CD8-positive, alpha-beta memory T cell (primary cell): ENCODE measurements around the gene RAD51AP2. TPM values are rescaled to one million over a fixed set of nuclear protein-coding genes. Genes with fewer than 3 reads are reported as not detected.
"Not testable (repeated sequence)": the region's sequence is repeated elsewhere in the genome, so short reads cannot be mapped to it uniquely, and the experiment has no call there.

Experiments
- CTCF ChIA-PET: fragments of 350-600 bp; sonication (Branson Sonifier 250); formaldehyde crosslinking; loops from one replicate; lab custom pipeline; 2021; ENCODE audit warnings: antibody characterized with exemption; lab: Charles Lee
- POLR2A ChIA-PET: fragments of 350-600 bp; sonication (Branson Sonifier 250); formaldehyde crosslinking; loops from one replicate; lab custom pipeline; 2021; ENCODE audit warnings: antibody characterized with exemption; lab: Charles Lee
- DNase-seq, 5 donors: peaks; one replicate each; pipeline versions ENCODE4 v3.0.0 to v3.0.0-alpha.2; 2020 to 2022; ENCODE audit warnings: mixed read lengths in 1 of 5
- H3K27ac ChIP-seq: one replicate; pipeline ENCODE4 v1.7.0; 2013; ENCODE audit warnings: low read depth, mild to moderate bottlenecking, low read length, moderate library complexity
- H3K27me3 ChIP-seq: 2 replicates; pipeline ENCODE4 v1.7.0; 2013; ENCODE audit warnings: low read length, mild to moderate bottlenecking; ENCODE audit not compliant: insufficient read depth, poor library complexity, severe bottlenecking
- H3K36me3 ChIP-seq: 2 replicates; pipeline ENCODE4 v1.7.0; 2013; ENCODE audit warnings: mild to moderate bottlenecking, low read length, moderate library complexity; ENCODE audit not compliant: insufficient read depth
- H3K4me1 ChIP-seq: 2 replicates; pipeline ENCODE4 v1.7.0; 2013; ENCODE audit warnings: mild to moderate bottlenecking, low read length, moderate library complexity; ENCODE audit not compliant: insufficient read depth
- H3K4me3 ChIP-seq: 2 replicates; pipeline ENCODE4 v1.7.0; 2013; ENCODE audit warnings: mild to moderate bottlenecking, low read length
- H3K9me3 ChIP-seq: 2 replicates; pipeline ENCODE4 v1.7.0; 2013; ENCODE audit warnings: mild to moderate bottlenecking, low read length
- H3K27ac Mint-ChIP-seq, 8 donors: one replicate each; pipeline ENCODE4 v1.8.0; 2020 to 2021; ENCODE audit warnings: mixed read lengths in 8 of 8, mild to moderate bottlenecking in 6 of 8, inconsistent platforms in 3 of 8, moderate library complexity in 3 of 8
- H3K27me3 Mint-ChIP-seq, 2 donors: one replicate each; pipeline ENCODE4 v1.8.0; 2020 to 2021; ENCODE audit warnings: mixed read lengths in 2 of 2, mild to moderate bottlenecking in 1 of 2, moderate library complexity in 1 of 2
- H3K36me3 Mint-ChIP-seq, 3 donors: one replicate each; pipeline ENCODE4 v1.8.0; 2020 to 2021; ENCODE audit warnings: mixed read lengths in 3 of 3, inconsistent platforms in 1 of 3, mild to moderate bottlenecking in 1 of 3
- H3K4me1 Mint-ChIP-seq, 3 donors: one replicate each; pipeline ENCODE4 v1.8.0; 2020 to 2021; ENCODE audit warnings: mixed read lengths in 3 of 3, inconsistent platforms in 1 of 3, mild to moderate bottlenecking in 1 of 3
- H3K4me3 Mint-ChIP-seq, 7 donors: one replicate each; pipeline ENCODE4 v1.8.0; 2020 to 2021; ENCODE audit warnings: mixed read lengths in 7 of 7, mild to moderate bottlenecking in 6 of 7, moderate library complexity in 4 of 7, inconsistent platforms in 2 of 7
- H3K9me3 Mint-ChIP-seq, 5 donors: one replicate each; pipeline ENCODE4 v1.8.0; 2020 to 2022; ENCODE audit warnings: mixed read lengths in 5 of 5, mild to moderate bottlenecking in 3 of 5, moderate library complexity in 2 of 5, inconsistent platforms in 1 of 5
- polyA plus RNA-seq: library from polyadenylated mRNA; unstranded; fragments of 300-500 nt; fragmentation: Illumina TruSeq; gene quantifications from one replicate; pipeline ENCODE4 v1.2.3, GENCODE V29; 2021
- total RNA-seq, 2 experiments: library from RNA; stranded (reverse); gene quantifications; one replicate each; pipeline ENCODE4 v1.2.3, GENCODE V29; 2021

Gene RAD51AP2
- total and polyA plus RNA-seq, 3 experiments from 2014 or later: not detected

DNA sequence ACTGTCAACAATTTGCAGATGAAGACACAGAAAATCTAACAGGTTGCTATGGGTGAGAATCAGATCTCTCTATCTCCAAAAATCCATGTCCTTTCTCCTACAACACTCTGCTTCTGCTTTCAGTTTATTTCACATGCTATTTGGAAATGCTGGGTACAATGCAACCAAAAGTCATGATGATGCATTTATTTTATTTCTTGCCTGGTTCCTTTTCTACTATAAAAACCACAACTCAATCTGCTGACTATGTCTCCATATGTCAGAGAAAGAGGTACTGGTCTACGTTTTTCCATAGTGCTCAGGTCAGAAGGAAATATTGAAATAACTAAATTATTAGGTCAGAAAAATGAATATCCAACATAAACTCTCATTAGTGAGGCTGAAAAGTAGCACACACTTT, 20.5 kb downstream of the RAD51AP2 start:
- CTCF ChIA-PET: no interaction called here
- POLR2A ChIA-PET: no interaction called here
- Mint-ChIP-seq H3K36me3 (no peaks in the 10 kb centered on the region), H3K4me1 (no peaks in the 10 kb centered on the region), H3K27me3 (peaks cover 0 to 1% of the 10 kb centered on the region in 2 donors), H3K9me3 (peaks cover 0 to 7% (median 2%) of the 10 kb centered on the region in 5 donors), H3K4me3 (no peak overlapping the region), H3K27ac (no peak overlapping the region)
- no peaks in the 10 kb centered on the region for H3K36me3 ChIP-seq
- no peaks in the 10 kb centered on the region for H3K27me3 ChIP-seq
- H3K4me3 ChIP-seq: no peak overlapping the region
- DNase-seq: no peak
- H3K9me3 ChIP-seq: no peaks in the 10 kb centered on the region
- no peaks in the 10 kb centered on the region for H3K4me1 ChIP-seq
- H3K27ac ChIP-seq: no peak overlapping the region

DNA sequence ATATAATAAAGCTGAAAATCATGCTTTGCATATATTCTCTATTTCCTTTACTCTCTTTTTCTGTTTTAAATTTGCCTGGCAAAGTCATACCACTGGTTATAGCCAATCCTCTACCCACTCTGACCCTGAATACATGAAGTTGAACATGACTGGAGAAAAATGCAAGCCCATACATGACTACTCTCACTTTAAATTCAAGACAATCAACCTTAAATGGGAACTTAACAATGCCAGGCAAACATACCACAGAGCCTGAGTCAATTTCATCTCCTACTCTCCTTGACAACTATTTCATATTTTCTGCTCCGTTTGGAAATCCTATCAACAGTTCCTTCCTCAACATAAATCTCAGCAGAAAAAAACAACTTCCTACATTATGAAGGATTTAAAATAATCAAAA, 22.6 kb downstream of the RAD51AP2 start:
- Histone ChIP-seq H3K27ac (no peak overlapping the region), H3K36me3 (no peaks in the 10 kb centered on the region), H3K4me1 (no peaks in the 10 kb centered on the region), H3K4me3 (no peak overlapping the region), H3K27me3 (no peaks in the 10 kb centered on the region), H3K9me3 (no peaks in the 10 kb centered on the region)
- DNase-seq: no peak
- no peak overlapping the region for H3K4me3 Mint-ChIP-seq
- H3K4me1 Mint-ChIP-seq: no peaks in the 10 kb centered on the region
- no peaks in the 10 kb centered on the region for H3K27me3 Mint-ChIP-seq
- CTCF ChIA-PET: no interaction called here
- H3K36me3 Mint-ChIP-seq: no peaks in the 10 kb centered on the region
- POLR2A ChIA-PET: no interaction called here
- no peak overlapping the region for H3K27ac Mint-ChIP-seq
- peaks cover 0 to 5% (median 0%) of the 10 kb centered on the region in 5 donors for H3K9me3 Mint-ChIP-seq

DNA sequence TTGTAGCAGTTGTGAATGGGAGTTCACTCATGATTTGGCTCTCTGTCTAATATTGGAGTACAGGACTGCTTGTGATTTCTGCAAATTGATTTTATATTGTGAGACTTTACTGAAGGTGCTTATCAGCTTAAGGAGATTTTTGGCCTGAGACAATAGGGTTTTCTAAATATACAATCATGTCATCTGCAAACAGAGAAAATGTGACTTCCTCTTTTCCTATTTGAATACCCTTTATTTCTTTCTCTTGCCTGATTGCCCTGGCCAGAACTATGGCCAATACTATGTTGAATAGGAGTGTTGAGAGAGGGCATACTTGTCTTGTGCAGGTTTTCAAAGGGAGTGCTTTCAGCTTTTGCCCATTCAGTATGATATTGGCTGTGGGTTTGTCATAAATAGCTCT, 28.1 kb downstream of the RAD51AP2 start:
- H3K27ac ChIP-seq, H3K27me3 ChIP-seq, CTCF ChIA-PET, H3K36me3 Mint-ChIP-seq, POLR2A ChIA-PET, H3K4me1 Mint-ChIP-seq, H3K36me3 ChIP-seq, H3K4me1 ChIP-seq, H3K4me3 ChIP-seq, DNase-seq, H3K27me3 Mint-ChIP-seq, H3K27ac Mint-ChIP-seq, H3K4me3 Mint-ChIP-seq, H3K9me3 ChIP-seq: not testable (repeated sequence)
- H3K9me3 Mint-ChIP-seq: peaks cover 0 to 22% (median 2%) of the 10 kb centered on the region in 5 donors

DNA sequence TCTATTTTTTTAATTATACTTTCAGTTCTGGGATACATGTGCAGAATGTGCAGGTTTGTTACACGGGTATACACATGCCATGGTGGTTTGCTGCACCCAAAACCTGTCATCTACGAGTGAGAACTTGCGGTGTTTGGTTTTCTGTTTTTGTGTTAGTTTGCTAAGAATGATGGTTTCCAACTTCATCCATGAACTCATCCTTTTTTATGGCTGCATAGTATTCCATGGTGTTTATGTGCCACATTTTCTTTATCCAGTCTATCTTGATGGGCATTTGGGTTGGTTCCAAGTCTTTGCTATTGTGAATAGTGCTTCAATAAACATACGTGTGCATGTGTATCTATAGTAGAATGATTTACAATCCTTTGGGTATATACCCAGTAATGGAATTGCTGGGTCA, 29.6 kb downstream of the RAD51AP2 start:
- H3K9me3 ChIP-seq, H3K4me3 Mint-ChIP-seq, CTCF ChIA-PET, H3K4me3 ChIP-seq, H3K27ac ChIP-seq, H3K27me3 ChIP-seq, H3K27ac Mint-ChIP-seq, H3K36me3 ChIP-seq, DNase-seq, POLR2A ChIA-PET, H3K4me1 Mint-ChIP-seq, H3K36me3 Mint-ChIP-seq, H3K27me3 Mint-ChIP-seq, H3K4me1 ChIP-seq: not testable (repeated sequence)
- peaks cover 0 to 22% (median 2%) of the 10 kb centered on the region in 5 donors for H3K9me3 Mint-ChIP-seq

DNA sequence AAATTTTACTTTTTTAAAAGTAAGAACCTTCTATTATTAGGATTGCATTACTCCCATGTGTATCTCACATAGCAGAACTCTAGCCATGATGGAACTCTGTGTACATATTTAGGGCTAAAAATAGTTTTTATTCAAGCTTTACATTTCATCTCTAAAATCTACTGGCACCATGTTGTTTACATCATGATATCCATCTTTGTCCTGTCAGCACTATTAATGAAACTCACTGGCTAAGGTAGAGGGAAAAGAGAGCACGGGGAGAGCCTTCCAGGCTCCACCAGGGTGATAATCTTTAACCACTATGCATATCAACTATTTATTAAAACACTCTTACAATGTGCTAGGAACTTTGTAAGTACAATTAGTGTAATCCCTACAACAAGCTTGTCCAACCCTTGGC, 34.7 kb downstream of the RAD51AP2 start:
- no peaks in the 10 kb centered on the region for H3K36me3 Mint-ChIP-seq

DNA sequence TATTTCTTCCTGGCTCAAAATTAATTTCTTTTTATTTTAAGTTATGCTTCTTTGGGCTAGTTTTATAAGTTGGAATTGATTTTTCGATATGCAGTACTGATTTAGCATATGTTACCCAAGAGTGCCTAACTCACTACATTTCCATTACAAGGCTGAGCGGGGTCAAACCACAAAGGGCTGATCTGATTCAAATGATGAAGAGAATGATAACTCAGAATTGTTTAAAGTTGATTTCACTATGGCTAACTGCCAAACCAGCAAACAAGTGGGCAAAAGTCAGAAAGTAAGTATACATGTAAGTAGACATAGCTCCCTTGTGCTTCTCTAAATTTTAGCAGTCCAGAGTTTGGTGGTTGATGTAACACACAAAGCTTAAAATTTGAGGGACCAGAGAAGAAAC, 35.6 kb downstream of the RAD51AP2 start:
- Histone ChIP-seq H3K4me1 (no peaks in the 10 kb centered on the region), H3K9me3 (no peaks in the 10 kb centered on the region), H3K36me3 (no peaks in the 10 kb centered on the region), H3K27me3 (no peaks in the 10 kb centered on the region), H3K4me3 (no peak overlapping the region), H3K27ac (no peak overlapping the region)
- no peak overlapping the region for H3K4me3 Mint-ChIP-seq
- no peak for DNase-seq
- no peaks in the 10 kb centered on the region for H3K27me3 Mint-ChIP-seq
- peaks cover 0 to 13% (median under 1%) of the 10 kb centered on the region in 5 donors for H3K9me3 Mint-ChIP-seq
- H3K36me3 Mint-ChIP-seq: no peaks in the 10 kb centered on the region
- H3K27ac Mint-ChIP-seq: no peak overlapping the region
- POLR2A ChIA-PET: no interaction called here
- CTCF ChIA-PET: no interaction called here
- no peaks in the 10 kb centered on the region for H3K4me1 Mint-ChIP-seq

More for the DNA sequence above, 34.7 kb downstream of the RAD51AP2 start:
- Histone ChIP-seq H3K27ac (no peak overlapping the region), H3K27me3 (no peaks in the 10 kb centered on the region), H3K4me3 (no peak overlapping the region), H3K9me3 (no peaks in the 10 kb centered on the region), H3K36me3 (no peaks in the 10 kb centered on the region), H3K4me1 (no peaks in the 10 kb centered on the region)
- Mint-ChIP-seq H3K4me3 (no peak overlapping the region), H3K4me1 (no peaks in the 10 kb centered on the region), H3K27me3 (no peaks in the 10 kb centered on the region), H3K27ac (no peak overlapping the region), H3K9me3 (peaks cover 0 to 14% (median 0%) of the 10 kb centered on the region in 5 donors)
- DNase-seq: no peak
- ChIA-PET POLR2A (no interaction called here), CTCF (no interaction called here)

DNA sequence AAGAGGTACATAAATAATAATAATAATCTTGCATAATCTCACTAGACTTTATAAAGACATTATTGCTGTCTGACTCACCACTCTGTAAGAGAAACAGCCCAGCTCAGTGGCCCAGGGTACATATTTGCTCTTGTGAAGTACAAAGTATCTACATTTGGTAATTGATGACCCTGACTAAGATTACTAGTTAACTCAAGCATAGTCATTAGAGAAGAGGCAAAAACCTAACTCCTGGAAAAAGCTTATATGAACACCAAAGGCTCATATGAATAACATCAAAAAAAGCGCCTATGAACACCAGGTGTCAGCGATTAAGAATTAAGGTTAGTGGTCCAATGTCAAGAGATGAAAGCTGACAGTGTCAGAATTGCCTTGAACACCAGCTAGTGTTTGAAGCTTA, 38.4 kb downstream of the RAD51AP2 start:
- ChIA-PET POLR2A (no interaction called here), CTCF (no interaction called here)
- Histone ChIP-seq H3K4me3 (no peak overlapping the region), H3K4me1 (no peaks in the 10 kb centered on the region), H3K9me3 (no peaks in the 10 kb centered on the region), H3K36me3 (no peaks in the 10 kb centered on the region), H3K27me3 (no peaks in the 10 kb centered on the region), H3K27ac (no peak overlapping the region)
- no peak overlapping the region for H3K27ac Mint-ChIP-seq
- no peaks in the 10 kb centered on the region for H3K4me1 Mint-ChIP-seq
- H3K4me3 Mint-ChIP-seq: no peak overlapping the region
- no peak for DNase-seq
- H3K36me3 Mint-ChIP-seq: no peaks in the 10 kb centered on the region
- H3K27me3 Mint-ChIP-seq: no peaks in the 10 kb centered on the region
- H3K9me3 Mint-ChIP-seq: peaks cover 0 to 4% (median 3%) of the 10 kb centered on the region in 5 donors

DNA sequence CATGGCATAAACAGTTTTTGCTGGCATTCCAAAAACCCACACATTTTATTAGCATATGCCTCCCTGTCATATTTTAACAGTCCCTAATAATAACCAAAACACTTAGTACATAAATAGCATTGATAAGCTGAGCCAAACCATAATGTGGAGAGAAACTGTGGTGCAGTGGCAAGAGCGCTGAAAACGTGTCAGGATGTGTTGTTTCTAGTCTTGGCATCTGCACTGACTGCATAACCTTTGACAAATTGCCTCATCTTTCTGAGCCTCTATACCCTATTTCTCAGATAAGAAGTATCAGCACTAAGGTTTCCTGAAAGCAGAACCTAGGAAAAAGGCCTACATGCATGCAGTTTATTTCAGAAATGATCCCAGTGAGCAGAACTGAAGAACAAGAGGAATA, 41.4 kb downstream of the RAD51AP2 start:
- Histone ChIP-seq H3K4me1 (no peaks in the 10 kb centered on the region), H3K27ac (no peak overlapping the region), H3K27me3 (no peaks in the 10 kb centered on the region), H3K36me3 (no peaks in the 10 kb centered on the region), H3K4me3 (no peak overlapping the region), H3K9me3 (no peaks in the 10 kb centered on the region)
- Mint-ChIP-seq H3K4me1 (no peaks in the 10 kb centered on the region), H3K27me3 (no peaks in the 10 kb centered on the region), H3K4me3 (no peak overlapping the region), H3K9me3 (peaks cover 2 to 13% (median 4%) of the 10 kb centered on the region in 5 donors), H3K36me3 (no peaks in the 10 kb centered on the region), H3K27ac (no peak overlapping the region)
- no peak for DNase-seq
- POLR2A ChIA-PET: no interaction called here
- CTCF ChIA-PET: no interaction called here

DNA sequence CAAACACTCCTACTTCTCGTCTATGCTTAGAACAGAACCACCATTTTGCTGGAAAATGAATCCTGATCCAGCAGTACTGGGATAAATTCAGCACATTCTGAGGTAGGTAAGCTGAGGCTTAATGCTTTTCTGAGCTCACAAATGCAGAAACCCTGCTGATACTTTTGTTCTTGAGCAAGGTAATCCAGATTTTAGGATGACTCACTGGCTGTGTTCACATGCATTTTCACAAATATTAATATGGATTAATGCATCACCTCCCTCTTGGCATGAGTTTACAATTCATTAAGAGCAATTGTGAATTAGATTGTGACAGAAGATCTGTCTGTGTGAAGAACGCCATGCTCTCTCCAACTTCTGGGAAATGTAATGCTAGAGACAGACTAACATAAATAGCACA, 42.2 kb downstream of the RAD51AP2 start:
- DNase-seq: no peak
- no peaks in the 10 kb centered on the region for H3K27me3 Mint-ChIP-seq
- no peaks in the 10 kb centered on the region for H3K4me1 Mint-ChIP-seq
- H3K36me3 Mint-ChIP-seq: no peaks in the 10 kb centered on the region
- ChIA-PET POLR2A (no interaction called here), CTCF (no interaction called here)
- no peaks in the 10 kb centered on the region for H3K9me3 ChIP-seq
- H3K27me3 ChIP-seq: no peaks in the 10 kb centered on the region
- H3K4me3 ChIP-seq: no peak overlapping the region
- H3K36me3 ChIP-seq: no peaks in the 10 kb centered on the region
- no peak overlapping the region for H3K27ac Mint-ChIP-seq
- H3K27ac ChIP-seq: no peak overlapping the region
- H3K9me3 Mint-ChIP-seq: peaks cover 3 to 13% (median 6%) of the 10 kb centered on the region in 5 donors
- H3K4me1 ChIP-seq: no peaks in the 10 kb centered on the region
- H3K4me3 Mint-ChIP-seq: no peak overlapping the region
